OCI-LY1 (cell line): ENCODE results near the gene PDGFD.

Source experiments
- EZH2 ChIP-seq: fragments of 200-600 bp; sonication (generic), shearing (Covaris generic); IDR thresholded peaks from 2 replicates; pipeline ENCODE4 v1.8.0; 2017; ENCODE audit warnings: borderline replicate concordance, mixed run types, mild to moderate bottlenecking, antibody characterized with exemption, low read length, moderate library complexity, mixed read lengths
- TF ChIP-seq, protein P1 (sequence below): fragments of 200-600 bp; sonication (generic), shearing (Covaris generic); IDR thresholded peaks from 2 replicates; pipeline ENCODE4 v1.5.1; 2017; ENCODE audit warnings: mild to moderate bottlenecking, antibody characterized with exemption, low read length, moderate library complexity, mixed read lengths

DNA sequence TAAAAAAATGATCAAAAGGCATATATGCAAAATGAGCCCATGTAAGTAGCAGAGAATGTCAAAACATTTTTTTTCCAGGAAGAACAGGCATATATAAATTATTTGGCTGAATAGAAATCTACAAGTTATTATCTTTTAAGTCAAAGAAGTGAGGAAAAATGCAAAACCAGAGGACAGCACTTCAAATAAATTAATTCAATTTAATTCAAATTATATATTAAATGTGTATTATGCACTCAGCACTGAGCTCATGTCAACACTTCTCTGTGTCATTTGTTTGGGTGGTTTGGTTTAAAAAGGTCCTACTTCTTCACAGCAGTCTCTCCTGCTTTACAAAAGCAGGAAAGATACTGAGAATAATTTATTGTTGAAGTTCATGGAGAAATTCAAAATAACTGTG, 41.9 kb upstream of the PDGFD start:
- TF ChIP-seq, protein P1, sequence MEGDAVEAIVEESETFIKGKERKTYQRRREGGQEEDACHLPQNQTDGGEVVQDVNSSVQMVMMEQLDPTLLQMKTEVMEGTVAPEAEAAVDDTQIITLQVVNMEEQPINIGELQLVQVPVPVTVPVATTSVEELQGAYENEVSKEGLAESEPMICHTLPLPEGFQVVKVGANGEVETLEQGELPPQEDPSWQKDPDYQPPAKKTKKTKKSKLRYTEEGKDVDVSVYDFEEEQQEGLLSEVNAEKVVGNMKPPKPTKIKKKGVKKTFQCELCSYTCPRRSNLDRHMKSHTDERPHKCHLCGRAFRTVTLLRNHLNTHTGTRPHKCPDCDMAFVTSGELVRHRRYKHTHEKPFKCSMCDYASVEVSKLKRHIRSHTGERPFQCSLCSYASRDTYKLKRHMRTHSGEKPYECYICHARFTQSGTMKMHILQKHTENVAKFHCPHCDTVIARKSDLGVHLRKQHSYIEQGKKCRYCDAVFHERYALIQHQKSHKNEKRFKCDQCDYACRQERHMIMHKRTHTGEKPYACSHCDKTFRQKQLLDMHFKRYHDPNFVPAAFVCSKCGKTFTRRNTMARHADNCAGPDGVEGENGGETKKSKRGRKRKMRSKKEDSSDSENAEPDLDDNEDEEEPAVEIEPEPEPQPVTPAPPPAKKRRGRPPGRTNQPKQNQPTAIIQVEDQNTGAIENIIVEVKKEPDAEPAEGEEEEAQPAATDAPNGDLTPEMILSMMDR = no peak
- TF ChIP-seq EZH2 = no peak
